ENCODE measurements around the gene VWA8.
"Not testable (repeated sequence)": the region's sequence is repeated elsewhere in the genome, so short reads cannot be mapped to it uniquely, and the experiment has no call there.

VWA8 gene

GRCh38 chr13:41608111-41608838 is 352.6 kb downstream of the VWA8 start:
- no peak for DNase-seq

GRCh38 chr13:41606646-41607045 is 354.3 kb downstream of the VWA8 start:
- no peak for DNase-seq

- DNase-seq: no peak
These were observed 355.3 kb downstream of the VWA8 start for GRCh38 chr13:41605319-41606285.

GRCh38 chr13:41603917-41604316 is 357.0 kb downstream of the VWA8 start:
- no peak for DNase-seq

GRCh38 chr13:41601718-41602445 is 359.0 kb downstream of the VWA8 start:
- no peak for DNase-seq

- no peak for DNase-seq
These were observed 361.3 kb downstream of the VWA8 start for GRCh38 chr13:41599619-41600018.

- DNase-seq: no peak
These were observed 363.4 kb downstream of the VWA8 start for GRCh38 chr13:41597348-41598041.

GRCh38 chr13:41596190-41596589 is 364.7 kb downstream of the VWA8 start:
- no peak for DNase-seq

- no peak for DNase-seq
These were observed 365.6 kb downstream of the VWA8 start for GRCh38 chr13:41595298-41595697.

GRCh38 chr13:41590643-41591042 is 370.3 kb downstream of the VWA8 start:
- no peak for DNase-seq

- no peak for DNase-seq
These were observed 370.8 kb downstream of the VWA8 start for GRCh38 chr13:41590122-41590521.

GRCh38 chr13:41589434-41589833 is 371.5 kb downstream of the VWA8 start:
- no peak for DNase-seq

- no peak for DNase-seq
These were observed 372.0 kb downstream of the VWA8 start for GRCh38 chr13:41588899-41589298.

- DNase-seq: no peak
These were observed 372.5 kb downstream of the VWA8 start for GRCh38 chr13:41588448-41588847.

- DNase-seq: no peak
These were observed 373.4 kb downstream of the VWA8 start for GRCh38 chr13:41587490-41587889.

GRCh38 chr13:41586216-41586615 is 374.7 kb downstream of the VWA8 start:
- DNase-seq: no peak

GRCh38 chr13:41582027-41582463 is 378.9 kb downstream of the VWA8 start:
- no peak for DNase-seq

- DNase-seq: no peak
These were observed 380.6 kb downstream of the VWA8 start for GRCh38 chr13:41580345-41580744.

- no peak for DNase-seq
These were observed 381.0 kb downstream of the VWA8 start for GRCh38 chr13:41579881-41580280.

GRCh38 chr13:41579168-41579567 is 381.7 kb downstream of the VWA8 start:
- DNase-seq: peak; percentile 25

- DNase-seq: no peak
These were observed 382.5 kb downstream of the VWA8 start for GRCh38 chr13:41578371-41578770.

- DNase-seq: no peak
These were observed 383.5 kb downstream of the VWA8 start for GRCh38 chr13:41577436-41577835.

GRCh38 chr13:41573640-41574039 is 387.3 kb downstream of the VWA8 start:
- not testable (repeated sequence) for DNase-seq

Measured in NCI-H2227 treated with DMSO at 0.1 percent for 48 hours (cell line).